ENCODE measurements around the gene PRSS8. TPM values are rescaled to one million over a fixed set of nuclear protein-coding genes. Genes with fewer than 3 reads are reported as not detected.

PRSS8 gene
- 0.09 TPM in 1 of 2 replicates, not detected in the other for total RNA-seq

DNA sequence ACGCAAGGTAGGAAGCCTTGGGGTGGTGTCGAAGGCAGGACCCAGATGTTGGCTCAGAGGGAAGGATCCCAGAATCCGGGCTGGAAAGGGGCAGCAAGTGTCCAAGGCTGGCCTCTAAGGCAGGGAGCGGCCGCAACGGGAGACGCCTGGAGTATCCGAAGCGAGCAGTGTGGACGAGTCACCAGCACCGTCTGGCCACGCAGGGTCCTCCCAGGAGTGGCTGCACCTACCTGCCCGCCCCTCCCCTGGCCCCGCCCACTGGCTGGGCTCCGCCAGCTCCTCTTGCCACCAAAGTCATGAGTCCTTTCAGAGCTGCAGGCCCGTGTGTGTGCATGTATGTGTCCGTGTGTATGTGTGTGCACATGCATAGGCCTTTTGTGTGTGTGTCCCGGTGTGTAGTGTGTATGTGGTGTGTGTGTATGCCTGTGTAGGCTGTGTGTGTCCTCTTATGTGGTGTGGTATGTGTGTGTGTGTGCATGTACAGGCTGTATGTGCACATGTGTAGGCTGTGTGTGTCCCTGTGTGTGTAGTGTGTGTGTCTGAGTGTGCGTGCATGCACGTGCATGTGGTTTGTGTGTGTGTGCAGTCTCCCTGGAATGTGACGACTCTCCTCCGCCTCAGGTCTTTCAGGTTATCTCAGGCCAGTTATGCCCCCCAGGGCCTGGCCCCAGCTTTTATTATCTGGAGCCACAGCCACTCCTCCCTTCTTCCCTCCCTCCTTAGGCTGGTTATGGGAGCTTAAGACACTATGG is at the start of gene PRSS8:
Gene PRSS8, minus strand, starts transcription at position 193 of the 752 bp plus-strand sequence. CDS start 229 bp downstream, outside the sequence.

DNA sequence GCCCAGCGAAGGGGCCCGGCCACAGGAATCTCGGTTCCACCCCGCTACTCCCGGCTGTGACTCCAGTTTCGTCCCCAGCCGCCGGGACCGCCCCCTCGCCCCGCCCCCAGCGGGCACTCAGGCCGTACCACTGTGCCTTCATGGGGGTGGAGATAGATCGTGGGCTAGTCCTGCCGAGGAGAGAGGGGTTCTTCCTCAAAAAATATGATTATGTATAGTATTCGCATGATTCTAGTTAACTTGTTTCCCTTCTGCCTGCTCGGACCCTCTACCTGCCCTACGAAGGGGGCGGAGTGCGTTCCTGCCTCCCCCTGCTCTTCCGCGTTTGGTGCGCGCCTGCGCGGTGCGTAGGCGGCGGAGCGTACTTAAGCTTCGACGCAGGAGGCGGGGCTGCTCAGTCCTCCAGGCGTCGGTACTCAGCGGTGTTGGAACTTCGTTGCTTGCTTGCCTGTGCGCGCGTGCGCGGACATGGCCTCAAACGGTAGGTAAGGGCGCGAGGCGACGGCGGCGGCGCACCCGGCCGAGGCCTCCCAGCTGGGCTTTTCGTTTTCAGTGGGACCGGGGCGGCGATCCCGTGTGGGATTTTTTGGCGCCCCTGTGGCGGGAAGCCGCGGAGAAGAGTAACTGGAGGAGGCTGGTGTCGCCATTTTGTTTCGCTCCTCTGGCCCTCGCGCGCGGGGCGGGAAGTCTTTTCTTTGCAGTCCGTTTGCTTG is 44.4 kb upstream of the PRSS8 start, which contains the start of gene FUS:
Gene FUS, plus strand, starts transcription at position 393 of the 713 bp plus-strand sequence. Its CDS starts 76 bp downstream, at position 469.

DNA sequence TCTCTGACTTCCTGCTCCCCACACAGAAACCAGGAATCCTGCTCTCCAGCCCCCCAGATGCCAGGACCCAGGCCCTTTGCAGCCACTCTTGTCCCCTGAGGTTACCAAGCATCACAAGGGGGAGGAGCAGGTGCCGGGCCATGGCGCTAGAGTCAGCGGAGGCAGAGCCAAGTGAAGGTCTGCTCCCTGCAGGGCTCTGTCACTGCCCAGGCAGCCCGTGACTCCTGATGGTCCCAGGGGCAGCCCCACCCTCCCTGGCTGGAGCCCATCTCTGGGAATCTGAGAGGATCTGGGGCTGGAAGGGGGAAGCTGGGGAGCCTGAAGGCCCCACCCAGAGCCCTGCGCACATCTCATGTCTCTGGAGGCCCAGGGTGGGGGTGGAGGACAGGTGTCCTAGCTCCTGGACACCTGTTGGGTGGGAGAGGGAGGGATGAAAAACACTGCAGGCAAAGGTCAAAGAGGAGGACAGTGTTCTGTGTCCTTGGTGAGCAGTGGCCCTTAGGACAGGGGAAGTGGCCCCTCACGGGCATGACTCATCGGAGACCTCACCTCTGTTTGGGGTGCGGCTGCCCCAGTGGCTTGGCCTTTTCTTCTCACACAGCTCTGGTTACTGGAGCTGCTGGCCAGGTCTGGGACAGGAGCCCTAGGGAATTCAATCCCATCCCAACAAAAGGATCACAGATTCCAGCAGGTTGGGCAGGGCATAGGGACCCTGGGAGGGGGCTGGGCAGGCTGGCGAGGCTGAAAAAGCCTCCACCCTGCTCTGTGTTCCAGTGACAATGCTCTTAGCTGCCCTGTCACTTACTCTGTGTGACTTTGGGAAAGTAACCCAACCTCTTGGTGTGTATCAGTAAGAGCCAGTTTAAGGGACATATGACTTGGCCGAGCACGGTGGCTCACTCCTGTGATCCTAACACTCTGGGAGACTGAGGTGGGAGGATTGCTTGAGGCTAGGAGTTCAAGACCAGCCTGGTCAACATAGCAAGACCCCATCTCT is 14.7 kb upstream of the PRSS8 start, which contains the start of gene PRSS36:
Gene PRSS36, minus strand, starts transcription at position 173 of the 997 bp plus-strand sequence. Its CDS starts 31 bp downstream, at position 142.

DNA sequence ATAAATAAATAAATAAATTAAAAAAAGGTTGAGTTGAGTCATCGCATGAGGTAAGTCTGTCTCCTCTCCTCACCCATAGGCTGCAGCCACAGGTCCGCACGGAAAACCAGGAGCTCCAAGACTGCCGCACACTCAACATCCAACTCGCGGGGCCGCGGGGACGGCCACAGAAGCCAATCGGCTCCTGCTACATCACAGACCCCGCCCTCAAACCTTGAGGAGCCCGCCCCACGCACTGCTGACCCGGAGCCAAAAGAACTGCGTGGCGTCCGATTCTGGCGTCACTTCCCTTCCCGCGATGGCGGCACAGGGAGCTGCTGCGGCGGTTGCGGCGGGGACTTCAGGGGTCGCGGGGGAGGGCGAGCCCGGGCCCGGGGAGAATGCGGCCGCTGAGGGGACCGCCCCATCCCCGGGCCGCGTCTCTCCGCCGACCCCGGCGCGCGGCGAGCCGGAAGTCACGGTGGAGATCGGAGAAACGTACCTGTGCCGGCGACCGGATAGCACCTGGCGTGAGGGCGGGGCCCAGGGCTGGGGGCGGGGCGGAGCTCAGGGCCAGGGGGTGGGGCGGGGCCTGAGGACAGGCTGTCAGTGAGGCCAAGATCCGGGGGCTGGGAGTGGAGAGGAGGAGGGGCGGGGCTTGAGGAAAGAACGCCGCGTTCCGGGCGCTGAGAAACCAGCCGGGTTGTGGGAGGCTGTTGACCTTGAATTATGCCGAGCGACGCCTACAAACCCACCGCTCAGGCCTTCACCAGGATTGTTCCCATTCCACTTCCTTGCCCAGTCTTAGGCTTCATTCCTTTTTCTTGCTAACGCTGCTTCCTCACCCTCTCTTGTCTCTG is 17.9 kb downstream of the PRSS8 start, which contains the start of gene KAT8:
Gene KAT8, plus strand, starts transcription at position 281 of the 839 bp plus-strand sequence. Its CDS starts 18 bp downstream, at position 299.

DNA sequence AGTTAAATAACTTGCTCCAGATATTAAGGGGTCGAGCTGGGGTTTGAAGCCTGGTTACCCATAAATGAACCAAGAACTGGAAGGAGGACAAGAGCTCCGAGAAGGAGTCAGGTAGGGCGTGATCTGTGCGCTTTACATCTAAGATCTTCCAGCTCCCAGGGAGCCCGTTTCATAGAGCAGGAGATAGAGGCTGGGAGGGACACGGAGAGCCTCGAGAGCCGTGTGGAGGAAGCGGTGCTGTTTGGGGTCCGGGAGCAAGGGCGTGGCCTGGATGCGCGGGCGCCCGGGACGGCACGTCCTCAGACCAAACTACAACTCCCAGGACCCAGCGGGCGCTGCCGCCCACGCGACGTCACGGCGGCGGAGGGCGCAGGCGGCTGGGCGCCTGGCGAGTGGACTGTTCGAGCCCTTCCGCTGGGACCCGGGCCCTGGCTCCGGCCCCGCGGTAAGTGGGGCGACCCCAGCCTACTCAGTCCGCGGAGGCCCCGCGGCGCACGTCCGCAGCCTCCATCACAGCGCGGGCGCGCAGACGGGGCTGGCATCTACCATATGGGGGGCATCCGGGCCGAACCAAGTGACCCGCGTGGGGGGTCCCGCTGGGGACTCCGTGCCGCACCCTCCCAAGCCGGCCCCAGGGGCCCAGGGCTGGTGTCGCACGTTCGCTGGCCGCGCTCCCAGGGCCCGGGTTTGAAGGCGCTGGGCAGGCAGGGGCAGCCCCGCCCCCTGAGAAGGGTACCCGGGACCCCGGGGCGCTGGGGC is 27.3 kb downstream of the PRSS8 start, which contains the start of gene BCKDK:
Gene BCKDK, plus strand, starts transcription at position 352 of the 759 bp plus-strand sequence. CDS start 838 bp downstream, outside the sequence.

DNA sequence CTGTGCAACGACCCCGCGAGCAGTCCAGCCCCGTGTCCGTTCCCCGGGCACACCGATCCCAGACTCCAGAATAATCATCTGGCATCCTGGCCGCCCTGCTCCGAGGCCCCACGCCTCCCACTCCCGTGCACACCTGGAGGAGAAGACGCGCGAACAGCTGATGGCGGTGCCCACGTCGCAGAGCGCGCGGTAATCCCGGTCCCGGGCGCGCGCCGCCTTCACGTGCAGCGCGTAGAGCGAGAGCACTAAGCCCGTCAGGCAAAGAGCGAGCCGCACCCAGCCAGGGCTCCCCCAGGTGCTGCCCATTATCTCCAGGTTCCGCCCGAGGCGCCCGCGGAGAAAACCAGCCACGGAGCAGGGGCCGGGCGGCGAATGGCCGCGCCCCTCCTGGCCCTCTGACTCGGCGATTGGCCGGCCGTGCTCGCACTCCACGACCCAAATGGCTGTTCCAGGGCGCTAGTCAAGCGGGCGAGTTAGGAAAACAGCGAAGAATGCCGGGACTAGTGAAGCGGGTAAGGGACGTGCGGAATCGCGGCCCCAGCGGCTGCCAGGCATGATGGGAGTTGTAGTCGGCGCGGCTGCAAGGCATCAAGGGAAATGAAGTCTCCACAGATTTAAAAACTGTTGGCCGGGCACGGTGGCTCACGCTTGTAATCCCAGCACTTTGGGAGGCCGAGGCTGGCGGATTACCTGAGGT is 41.0 kb downstream of the PRSS8 start, which contains the start of gene VKORC1:
Gene VKORC1, minus strand, starts transcription at position 374 of the 697 bp plus-strand sequence. Its CDS starts 68 bp downstream, at position 306.

DNA sequence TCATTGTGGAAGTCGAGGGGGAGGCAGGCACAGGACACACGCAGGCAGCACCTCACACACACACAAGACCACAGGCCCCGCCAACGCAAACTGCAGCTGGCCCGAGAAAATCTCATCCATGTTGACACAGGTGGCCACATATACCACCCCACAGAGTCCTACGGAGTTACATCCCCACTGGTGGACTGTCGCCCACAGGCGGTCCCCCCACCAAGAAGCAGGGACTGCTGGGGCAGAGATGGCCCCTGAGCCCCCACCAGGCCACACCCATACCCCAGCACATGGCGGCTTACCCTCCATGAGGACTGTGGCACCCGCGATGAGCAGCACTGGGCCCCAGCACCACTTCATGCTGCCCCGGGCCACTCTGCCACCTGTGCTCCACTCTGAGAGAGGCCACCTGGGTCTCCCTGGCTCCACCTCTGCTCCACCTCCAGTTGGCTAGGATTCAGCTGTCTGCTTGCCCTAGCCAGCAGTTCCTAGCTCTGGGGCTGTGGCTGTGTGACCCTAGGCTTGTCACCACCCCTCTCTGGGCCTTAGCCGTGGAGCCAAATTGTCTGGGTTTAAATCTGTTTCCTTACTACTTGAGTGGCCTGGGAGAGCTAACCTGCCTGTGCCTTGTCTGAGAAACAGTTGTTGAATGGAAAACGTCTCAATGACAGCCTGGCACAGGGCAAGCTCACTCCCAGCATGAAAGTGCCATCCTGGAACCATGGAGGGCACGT is 46.9 kb downstream of the PRSS8 start, which contains the start of gene PRSS53:
Gene PRSS53, minus strand, starts transcription at position 485 of the 725 bp plus-strand sequence. Its CDS starts 134 bp downstream, at position 351.

Other genes with a start within 250 kb of the PRSS8 start
- 19.3 and 38.3 TPM in 2 replicates for gene BCL7C, start 241.7 kb downstream of the PRSS8 start, total RNA-seq
- 0.94 and 4.3 TPM in 2 replicates for gene CTF1, start 239.1 kb downstream of the PRSS8 start, total RNA-seq
- 9.3 and 13.6 TPM in 2 replicates for gene FBXL19, start 212.2 kb downstream of the PRSS8 start, total RNA-seq
- 42.8 and 43.8 TPM in 2 replicates for gene ORAI3, start 186.7 kb downstream of the PRSS8 start, total RNA-seq
- gene SETD1A, start 178.0 kb downstream of the PRSS8 start, total RNA-seq: 3.0 TPM in 2 replicates
- 14.3 and 20.8 TPM in 2 replicates for gene HSD3B7, start 150.5 kb downstream of the PRSS8 start, total RNA-seq
- 1.0 and 3.5 TPM in 2 replicates for gene STX1B, start 125.1 kb downstream of the PRSS8 start, total RNA-seq
- 35.1 and 38.9 TPM in 2 replicates for gene STX4, start 102.2 kb downstream of the PRSS8 start, total RNA-seq
- gene ZNF668, start 61.5 kb downstream of the PRSS8 start, total RNA-seq: 5.2 and 6.5 TPM in 2 replicates
- gene ZNF646, start 61.3 kb downstream of the PRSS8 start, total RNA-seq: 9.3 and 12.0 TPM in 2 replicates
- gene PRSS53, start 46.8 kb downstream of the PRSS8 start, total RNA-seq: 1.4 TPM in 2 replicates
- gene VKORC1, start 40.9 kb downstream of the PRSS8 start, total RNA-seq: 91.7 and 95.6 TPM in 2 replicates
- 10.4 TPM in 2 replicates for gene BCKDK, start 27.3 kb downstream of the PRSS8 start, total RNA-seq
- gene KAT8, start 18.1 kb downstream of the PRSS8 start, total RNA-seq: 24.4 and 46.5 TPM in 2 replicates
- 0.17 and 0.47 TPM in 2 replicates for gene PRSS36, start 14.3 kb upstream of the PRSS8 start, total RNA-seq
- 32.5 and 32.7 TPM in 2 replicates for gene FUS, start 44.4 kb upstream of the PRSS8 start, total RNA-seq
- 105 and 171 TPM in 2 replicates for gene PYCARD, start 67.0 kb upstream of the PRSS8 start, total RNA-seq
- gene TRIM72, start 78.4 kb upstream of the PRSS8 start, total RNA-seq: under 0.01 TPM in 2 replicates
- not detected in 2 replicates for gene PYDC1, start 81.4 kb upstream of the PRSS8 start, total RNA-seq
- under 0.01 and 0.09 TPM in 2 replicates for gene ITGAM, start 124.2 kb upstream of the PRSS8 start, total RNA-seq
- gene ITGAX, start 219.4 kb upstream of the PRSS8 start, total RNA-seq: under 0.01 TPM in 1 of 2 replicates, not detected in the other

All from bronchial smooth muscle cell (primary cell).